IMR-90 (cell line): ENCODE results near the gene MARCHF6. TPM values are rescaled to one million over a fixed set of nuclear protein-coding genes. Genes with fewer than 3 reads are reported as not detected.

Experiments
- ATAC-seq: fragments of 200-7000 bp; cut with Tn5 transposase; 2 replicates; pipeline ENCODE4 v1.9.1; 2020; ENCODE audit warnings: low read depth, mild to moderate bottlenecking, moderate library complexity
- BruUV-seq: library from RNA; stranded (reverse); fragments of 400-500 nt; replicated peaks from 2 replicates; lab custom pipeline; 2021; lab: Mats Ljungman, UMichigan
- CTCF ChIA-PET: fragments of 300-600 bp; formaldehyde crosslinking; extraction: SDS; loops from one replicate; lab custom pipeline; 2021; ENCODE audit warnings: antibody characterized with exemption; lab: Yijun Ruan, JAX
- POLR2A ChIA-PET: fragments of 300-600 bp; sonication (Branson Sonifier 250); formaldehyde crosslinking; loops from one replicate; lab custom pipeline; 2022; ENCODE audit warnings: antibody characterized with exemption; ENCODE audit not compliant: unreplicated experiment; lab: Charles Lee
- DNase-seq: peaks from one replicate; pipeline ENCODE4 v3.0.0; 2013
- H2AFZ ChIP-seq: replicated peaks from 2 replicates; pipeline ENCODE3; 2013; ENCODE audit warnings: low read length, mild to moderate bottlenecking; ENCODE audit not compliant: poor library complexity
- H2AK5ac ChIP-seq: 2 replicates; pipeline ENCODE4 v1.6.1; 2013; ENCODE audit warnings: low read depth, low read length, inconsistent platforms
- H2AK9ac ChIP-seq: replicated peaks from 2 replicates; pipeline ENCODE3; 2013; ENCODE audit warnings: mild to moderate bottlenecking, low read depth, low read length, moderate library complexity; ENCODE audit not compliant: poor library complexity
- H2BK120ac ChIP-seq: 2 replicates; pipeline ENCODE4 v1.6.1; 2013; ENCODE audit warnings: low read depth, low read length, inconsistent platforms
- H2BK15ac ChIP-seq: 3 replicates; pipeline ENCODE4 v1.6.1; 2013; ENCODE audit warnings: low read depth, low read length, inconsistent platforms
- H2BK20ac ChIP-seq: 2 replicates; pipeline ENCODE4 v1.6.1; 2013; ENCODE audit warnings: low read depth, mild to moderate bottlenecking, inconsistent platforms, low read length, moderate library complexity
- H2BK5ac ChIP-seq: 2 replicates; pipeline ENCODE4 v1.6.1; 2013; ENCODE audit warnings: mild to moderate bottlenecking, low read depth, low read length, inconsistent platforms; ENCODE audit not compliant: poor library complexity, severe bottlenecking
- H3K14ac ChIP-seq: replicated peaks from 2 replicates; pipeline ENCODE4 v1.6.1; 2013; ENCODE audit warnings: low read depth, low read length, inconsistent platforms
- H3K18ac ChIP-seq: 2 replicates; pipeline ENCODE4 v1.6.1; 2013; ENCODE audit warnings: low read depth, low read length, control low read depth
- H3K23ac ChIP-seq: 2 replicates; pipeline ENCODE4 v1.6.1; 2013; ENCODE audit warnings: low read depth, low read length, inconsistent platforms
- H3K27ac ChIP-seq: 2 replicates; pipeline ENCODE4 v1.5.1; 2013; ENCODE audit warnings: mild to moderate bottlenecking, control low read depth, low read length; ENCODE audit not compliant: insufficient read depth
- H3K27me3 ChIP-seq: 2 replicates; pipeline ENCODE4 v1.6.1; 2013; ENCODE audit warnings: low read length; ENCODE audit not compliant: control insufficient read depth, insufficient read depth
- H3K36me3 ChIP-seq: 2 replicates; pipeline ENCODE4 v1.6.1; 2013; ENCODE audit warnings: low read length, mixed read lengths; ENCODE audit not compliant: control insufficient read depth, insufficient read depth
- H3K4ac ChIP-seq: 2 replicates; pipeline ENCODE4 v1.6.1; 2013; ENCODE audit warnings: low read depth, low read length, inconsistent platforms
- H3K4me1 ChIP-seq: 2 replicates; pipeline ENCODE4 v1.6.1; 2013; ENCODE audit warnings: low read length, mixed read lengths; ENCODE audit not compliant: control insufficient read depth, insufficient read depth
- H3K4me2 ChIP-seq: 2 replicates; pipeline ENCODE4 v1.6.1; 2013; ENCODE audit warnings: low read depth, mild to moderate bottlenecking, control low read depth, low read length, moderate library complexity
- H3K4me3 ChIP-seq: 2 replicates; pipeline ENCODE4 v1.5.1; 2013; ENCODE audit warnings: low read depth, mild to moderate bottlenecking, control low read depth, low read length, moderate library complexity; ENCODE audit not compliant: insufficient read depth
- H3K56ac ChIP-seq: 2 replicates; pipeline ENCODE4 v1.6.1; 2013; ENCODE audit warnings: low read length, inconsistent platforms; ENCODE audit not compliant: insufficient read depth; ENCODE audit errors: extremely low read depth
- H3K79me1 ChIP-seq, 2 experiments: 2 replicates each; pipeline ENCODE4 v1.6.1; 2013; ENCODE audit warnings: low read length in 2 of 2, inconsistent platforms in 1 of 2, low read depth in 1 of 2
- H3K9ac ChIP-seq: 2 replicates; pipeline ENCODE4 v1.6.1; 2013; ENCODE audit warnings: low read depth, low read length, control low read depth
- H3K9me1 ChIP-seq: 2 replicates; pipeline ENCODE4 v1.6.1; 2013; ENCODE audit warnings: low read length, inconsistent platforms; ENCODE audit not compliant: insufficient read depth
- H3K9me3 ChIP-seq: 2 replicates; pipeline ENCODE4 v1.6.1; 2013; ENCODE audit warnings: low read length; ENCODE audit not compliant: control insufficient read depth, insufficient read depth
- H4K20me1 ChIP-seq: 2 replicates; pipeline ENCODE4 v1.6.1; 2013; ENCODE audit warnings: low read length, inconsistent platforms; ENCODE audit not compliant: insufficient read depth
- H4K5ac ChIP-seq: 2 replicates; pipeline ENCODE4 v1.6.1; 2013; ENCODE audit warnings: mild to moderate bottlenecking, low read depth, low read length, control low read depth
- H4K8ac ChIP-seq, 2 experiments: 2 replicates each; pipeline ENCODE4 v1.6.1; 2013; ENCODE audit warnings: low read depth in 2 of 2, low read length in 2 of 2, control low read depth in 1 of 2, inconsistent platforms in 1 of 2
- H4K91ac ChIP-seq: 2 replicates; pipeline ENCODE4 v1.6.1; 2013; ENCODE audit warnings: low read depth, low read length, inconsistent platforms; ENCODE audit not compliant: insufficient read depth
- MAZ ChIP-seq: IDR thresholded peaks from 2 replicates; pipeline ENCODE4 v1.6.1; 2012; ENCODE audit warnings: low read depth, mild to moderate bottlenecking, low read length, improper control_type of control experiment, moderate library complexity, borderline replicate concordance
- MXI1 ChIP-seq: IDR thresholded peaks from 2 replicates; pipeline ENCODE4 v1.6.1; 2012; ENCODE audit warnings: low read depth, mild to moderate bottlenecking, low read length, moderate library complexity, borderline replicate concordance
- RAD21 ChIP-seq: IDR thresholded peaks from 2 replicates; pipeline ENCODE4 v1.6.1; 2012; ENCODE audit warnings: low read length, improper control_type of control experiment
- WGBS, 2 experiments: methylation state at CpG; one replicate each; pipeline versions ENCODE4 v1.1.5 to v1.1.7; 2013; ENCODE audit warnings: missing lambda C conversion rate in 2 of 2; ENCODE audit not compliant: insufficient read length in 1 of 2; ENCODE audit errors: extremely low coverage in 2 of 2; 5-methylcytosine and 5-hydroxymethylcytosine counted together
- dilution Hi-C: fragments of 300-500 bp; cut with HindIII; formaldehyde crosslinking; loops from one replicate; pipeline ENCODE4 v1.14.3; 2018; ENCODE audit warnings: low sequenced_read_pairs; ENCODE audit not compliant: unreplicated experiment
- in situ Hi-C: fragments of 300-500 bp; cut with MboI; formaldehyde crosslinking; loops from 3 replicates; pipeline ENCODE4 v1.14.3; 2019; ENCODE audit warnings: low sequenced_read_pairs, inconsistent platforms, mixed read lengths
- intact Hi-C: fragments of 100-400 bp; cut with micrococcal nuclease; formaldehyde crosslinking; loops from 2 replicates; pipeline ENCODE4 v1.10.0; 2022
- polyA plus RNA-seq, 3 experiments: library from polyadenylated mRNA; depleted of rRNA; stranded (reverse); fragments of >200 nt; gene quantifications; 2 replicates each; pipeline ENCODE4 v1.2.3, GENCODE V29; 2012; ENCODE audit warnings: low replicate concordance in 1 of 3
- total RNA-seq: library from RNA; depleted of rRNA; stranded (reverse); fragments of >200 nt; gene quantifications from 2 replicates; pipeline ENCODE4 v1.2.3, GENCODE V29; 2012

Gene MARCHF6
- total and polyA plus RNA-seq, 2 of the 4 experiments (the other 2 are of a cell fraction) = 55.2 to 62.6 TPM

GRCh38 chr5:10307206-10308148 lies 46.0 kb upstream of the MARCHF6 start, which contains the start of gene CMBL:
Gene CMBL (minus strand): TSS chr5:10307902. CDS start chr5:10290762, 17,140 bp downstream.
- Histone ChIP-seq H3K56ac (peak within 1 kb of the TSS; percentile 58), H4K20me1 (no peaks in the 10 kb centered on the region), H3K79me1 (peaks cover 0 to 15% of the 10 kb centered on the region in 2 experiments; a peak in 1 of 4 replicates), H2BK5ac (peak within 1 kb of the TSS; percentile 67), H4K91ac (peak within 1 kb of the TSS; percentile 83), H3K27ac (peak within 1 kb of the TSS; percentile 90), H3K4me1 (peaks cover 8% of the 10 kb centered on the region), H2BK120ac (peak within 1 kb of the TSS; percentile 88), H3K23ac (peak within 1 kb of the TSS; percentile 87), H2BK15ac (peak within 1 kb of the TSS; percentile 7; the same call in 2 of the 3 replicates), H4K8ac (peak within 1 kb of the TSS; percentile 68 to 69; a peak in 3 of 4 replicates), H3K4me2 (peak within 1 kb of the TSS; percentile 96), H3K36me3 (peaks cover 2% of the 10 kb centered on the region; the same call in 1 of the 2 replicates), H3K4ac (peak within 1 kb of the TSS; percentile 49), H2AK9ac (peak within 1 kb of the TSS; percentile 77), H3K4me3 (peak within 1 kb of the TSS; percentile 82), H3K9me1 (0 out of 2 replicates have a peak, but pooled peaks cover 5% of the 10 kb centered on the region), H3K9me3 (no peaks in the 10 kb centered on the region), H3K27me3 (no peaks in the 10 kb centered on the region), H2AK5ac (peak within 1 kb of the TSS; percentile 18; the same call in 1 of the 2 replicates), H4K5ac (peak within 1 kb of the TSS; percentile 73), H3K14ac (peak within 1 kb of the TSS; percentile 57), H3K9ac (peak within 1 kb of the TSS; percentile 90), H3K18ac (peak within 1 kb of the TSS; percentile 84), H2BK20ac (peak within 1 kb of the TSS; percentile 62; the same call in 1 of the 2 replicates), H2AFZ (peak within 1 kb of the TSS; percentile 99)
- DNase-seq (peak; percentile 48), ATAC-seq (peak; percentile 92)
- ChIA-PET CTCF (no interaction called here), POLR2A (no interaction called here)
- WGBS, 2 experiments = 2% methylated on average over 26 of the region's 56 CpGs; no CpG with 5 or more reads in 1 of the 2 experiments
- dilution Hi-C loops (no loop called here), intact Hi-C loops (loop anchor here (1.0 kb wide), 1 partner anchor 43 kb away; no protein-coding TSS in a partner anchor), in situ Hi-C loops (no loop called here)
- BruUV-seq = no TSS peak
- TF ChIP-seq MXI1 (peak; percentile 18; the same call in 1 of the 2 replicates), MAZ (peak; percentile 57; the same call in 1 of the 2 replicates), RAD21 (no peak)
